Nephron progenitor cell (in vitro differentiated cells): Measurements from ENCODE around the gene CEP112.

Experiments
- DNase-seq: peaks from one replicate; pipeline ENCODE4 v3.0.0; 2021
- H3K27ac Mint-ChIP-seq: 2 replicates; pipeline ENCODE4 v1.8.0; 2021; ENCODE audit warnings: mild to moderate bottlenecking, moderate library complexity, mixed read lengths
- H3K27me3 Mint-ChIP-seq: 2 replicates; pipeline ENCODE4 v1.8.0; 2021; ENCODE audit warnings: mild to moderate bottlenecking, low read depth, mixed read lengths; ENCODE audit not compliant: poor library complexity
- H3K36me3 Mint-ChIP-seq: 2 replicates; pipeline ENCODE4 v1.8.0; 2021; ENCODE audit warnings: low read depth, mixed read lengths
- H3K4me1 Mint-ChIP-seq: 2 replicates; pipeline ENCODE4 v1.8.0; 2021; ENCODE audit warnings: mixed read lengths
- H3K4me3 Mint-ChIP-seq: 2 replicates; pipeline ENCODE4 v1.8.0; 2021; ENCODE audit warnings: mild to moderate bottlenecking, moderate library complexity, mixed read lengths
- H3K9me3 Mint-ChIP-seq: 2 replicates; pipeline ENCODE4 v1.8.0; 2021; ENCODE audit warnings: mild to moderate bottlenecking, moderate library complexity, mixed read lengths
- TF ChIP-seq, protein P1 (sequence below): fragments of 200-600 bp; sonication (generic); IDR thresholded peaks from 2 replicates; pipeline ENCODE4 v1.5.0; 2021; ENCODE audit warnings: antibody characterized with exemption

Gene CEP112

DNA sequence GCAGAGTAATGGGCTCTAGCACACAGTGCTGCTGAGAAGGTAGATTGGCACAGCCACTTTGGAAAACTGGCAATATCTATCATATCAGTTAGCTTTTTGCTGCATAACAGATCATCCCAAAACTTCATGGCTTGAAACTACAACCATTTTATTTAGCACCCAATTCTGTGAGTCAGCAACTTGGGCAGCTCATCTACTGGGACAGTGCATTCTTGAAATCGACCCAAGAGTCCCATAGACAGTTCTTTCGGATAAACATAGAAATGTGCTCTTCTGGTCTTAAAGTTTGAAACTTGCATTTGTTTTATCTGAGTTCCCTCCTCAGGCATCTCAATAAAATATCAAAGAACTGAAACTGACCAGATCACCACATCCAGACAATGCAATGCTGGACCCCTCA is 76.7 kb downstream of the CEP112 start:
- Mint-ChIP-seq H3K27ac (no peak overlapping the region), H3K4me3 (no peak overlapping the region), H3K9me3 (peaks cover 42% of the 10 kb centered on the region), H3K27me3 (no peaks in the 10 kb centered on the region), H3K36me3 (peaks cover 61% of the 10 kb centered on the region), H3K4me1 (no peaks in the 10 kb centered on the region)
- TF ChIP-seq, protein P1, sequence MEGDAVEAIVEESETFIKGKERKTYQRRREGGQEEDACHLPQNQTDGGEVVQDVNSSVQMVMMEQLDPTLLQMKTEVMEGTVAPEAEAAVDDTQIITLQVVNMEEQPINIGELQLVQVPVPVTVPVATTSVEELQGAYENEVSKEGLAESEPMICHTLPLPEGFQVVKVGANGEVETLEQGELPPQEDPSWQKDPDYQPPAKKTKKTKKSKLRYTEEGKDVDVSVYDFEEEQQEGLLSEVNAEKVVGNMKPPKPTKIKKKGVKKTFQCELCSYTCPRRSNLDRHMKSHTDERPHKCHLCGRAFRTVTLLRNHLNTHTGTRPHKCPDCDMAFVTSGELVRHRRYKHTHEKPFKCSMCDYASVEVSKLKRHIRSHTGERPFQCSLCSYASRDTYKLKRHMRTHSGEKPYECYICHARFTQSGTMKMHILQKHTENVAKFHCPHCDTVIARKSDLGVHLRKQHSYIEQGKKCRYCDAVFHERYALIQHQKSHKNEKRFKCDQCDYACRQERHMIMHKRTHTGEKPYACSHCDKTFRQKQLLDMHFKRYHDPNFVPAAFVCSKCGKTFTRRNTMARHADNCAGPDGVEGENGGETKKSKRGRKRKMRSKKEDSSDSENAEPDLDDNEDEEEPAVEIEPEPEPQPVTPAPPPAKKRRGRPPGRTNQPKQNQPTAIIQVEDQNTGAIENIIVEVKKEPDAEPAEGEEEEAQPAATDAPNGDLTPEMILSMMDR, result no peak
- no peak for DNase-seq

DNA sequence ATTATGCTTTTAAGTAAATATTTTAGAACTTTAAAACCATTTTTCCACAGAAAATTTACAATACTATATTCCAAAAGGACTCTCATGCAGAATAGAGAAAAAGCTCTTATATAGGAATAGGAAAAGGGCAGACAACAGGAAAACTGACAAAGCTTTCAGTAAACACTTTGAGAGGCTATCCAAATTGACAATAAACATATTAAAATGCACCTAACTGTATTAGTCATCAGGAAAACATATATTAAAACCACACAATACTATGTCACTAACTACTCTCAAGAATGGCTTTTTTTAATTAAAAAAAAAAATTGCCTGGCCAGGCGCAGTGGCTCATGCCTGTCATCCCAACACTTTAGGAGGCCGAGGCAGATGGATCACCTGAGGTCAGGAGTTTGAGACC is 77.3 kb downstream of the CEP112 start:
- DNase-seq, result no peak
- peaks cover 45% of the 10 kb centered on the region for H3K9me3 Mint-ChIP-seq
- TF ChIP-seq, protein P1, result no peak
- no peak overlapping the region for H3K4me3 Mint-ChIP-seq
- H3K27ac Mint-ChIP-seq, result no peak overlapping the region
- H3K4me1 Mint-ChIP-seq, result no peaks in the 10 kb centered on the region
- H3K36me3 Mint-ChIP-seq, result peaks cover 62% of the 10 kb centered on the region
- no peaks in the 10 kb centered on the region for H3K27me3 Mint-ChIP-seq

DNA sequence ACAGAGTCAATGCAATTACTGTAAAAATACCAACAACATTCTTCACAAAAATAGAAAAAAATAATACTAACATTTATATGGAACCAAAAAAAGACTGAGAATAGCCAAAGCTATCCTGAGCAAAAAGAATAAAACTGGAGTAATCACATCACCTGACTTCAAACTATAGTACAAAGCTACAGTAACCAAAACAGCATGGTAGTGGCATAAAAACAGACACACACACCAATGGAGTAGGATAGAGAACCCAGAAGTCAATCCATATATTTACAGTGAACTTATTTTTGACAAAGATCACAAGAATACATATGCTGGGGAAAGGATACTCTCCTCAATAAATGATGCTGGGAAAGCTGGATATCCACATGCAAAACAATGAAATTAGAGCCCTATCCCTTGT is 84.2 kb downstream of the CEP112 start:
- no peak overlapping the region for H3K27ac Mint-ChIP-seq
- no peaks in the 10 kb centered on the region for H3K4me1 Mint-ChIP-seq
- TF ChIP-seq, protein P1, result no peak
- H3K9me3 Mint-ChIP-seq, result peaks cover 56% of the 10 kb centered on the region
- H3K36me3 Mint-ChIP-seq, result peaks cover 86% of the 10 kb centered on the region
- H3K27me3 Mint-ChIP-seq, result no peaks in the 10 kb centered on the region
- H3K4me3 Mint-ChIP-seq, result no peak overlapping the region
- DNase-seq, result no peak

DNA sequence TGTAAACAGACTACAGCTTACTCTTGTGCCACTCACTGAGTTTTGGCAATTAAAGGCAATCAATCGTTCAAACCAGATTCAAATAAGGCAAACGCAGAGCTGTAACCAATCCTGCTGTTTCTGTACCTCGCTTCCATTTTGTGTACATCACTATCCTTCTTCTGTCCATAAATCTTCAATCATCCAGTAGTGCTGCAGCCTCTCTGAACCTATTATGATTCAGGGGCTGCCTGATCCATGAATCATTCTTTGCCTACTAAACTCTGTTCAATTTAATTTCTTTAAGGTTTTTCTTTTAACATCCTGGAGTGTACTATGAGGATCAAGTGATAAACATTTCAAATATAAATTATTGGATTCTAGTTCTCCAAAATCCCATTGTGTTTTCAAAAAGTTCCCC is 93.9 kb downstream of the CEP112 start:
- H3K4me3 Mint-ChIP-seq, result no peak overlapping the region
- no peak for DNase-seq
- H3K36me3 Mint-ChIP-seq, result peaks cover 68% of the 10 kb centered on the region
- TF ChIP-seq, protein P1, result no peak
- peaks cover 37% of the 10 kb centered on the region for H3K9me3 Mint-ChIP-seq
- no peaks in the 10 kb centered on the region for H3K27me3 Mint-ChIP-seq
- no peak overlapping the region for H3K27ac Mint-ChIP-seq
- no peaks in the 10 kb centered on the region for H3K4me1 Mint-ChIP-seq

DNA sequence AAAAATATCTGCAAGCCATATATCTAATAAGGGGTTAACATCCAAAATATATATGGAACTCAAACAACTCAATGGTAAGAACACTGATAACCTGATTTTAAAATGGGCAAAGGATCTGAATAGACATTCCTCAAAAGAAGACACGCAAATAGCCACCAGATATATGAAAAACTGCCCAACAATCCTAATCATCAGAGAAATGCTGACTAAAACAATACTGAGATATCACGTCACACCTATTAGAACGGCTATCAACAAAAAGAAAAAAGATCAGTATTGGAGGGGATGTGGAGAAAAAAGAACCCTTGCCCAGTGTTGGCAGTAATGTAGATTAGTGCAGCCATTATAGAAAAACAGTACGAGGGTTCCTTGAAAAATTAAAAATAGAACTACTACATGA is 97.2 kb downstream of the CEP112 start:
- no peak overlapping the region for H3K4me3 Mint-ChIP-seq
- DNase-seq, result no peak
- H3K27ac Mint-ChIP-seq, result no peak overlapping the region
- peaks cover 47% of the 10 kb centered on the region for H3K9me3 Mint-ChIP-seq
- H3K4me1 Mint-ChIP-seq, result no peaks in the 10 kb centered on the region
- H3K27me3 Mint-ChIP-seq, result no peaks in the 10 kb centered on the region
- TF ChIP-seq, protein P1, result no peak
- peaks cover 79% of the 10 kb centered on the region for H3K36me3 Mint-ChIP-seq

DNA sequence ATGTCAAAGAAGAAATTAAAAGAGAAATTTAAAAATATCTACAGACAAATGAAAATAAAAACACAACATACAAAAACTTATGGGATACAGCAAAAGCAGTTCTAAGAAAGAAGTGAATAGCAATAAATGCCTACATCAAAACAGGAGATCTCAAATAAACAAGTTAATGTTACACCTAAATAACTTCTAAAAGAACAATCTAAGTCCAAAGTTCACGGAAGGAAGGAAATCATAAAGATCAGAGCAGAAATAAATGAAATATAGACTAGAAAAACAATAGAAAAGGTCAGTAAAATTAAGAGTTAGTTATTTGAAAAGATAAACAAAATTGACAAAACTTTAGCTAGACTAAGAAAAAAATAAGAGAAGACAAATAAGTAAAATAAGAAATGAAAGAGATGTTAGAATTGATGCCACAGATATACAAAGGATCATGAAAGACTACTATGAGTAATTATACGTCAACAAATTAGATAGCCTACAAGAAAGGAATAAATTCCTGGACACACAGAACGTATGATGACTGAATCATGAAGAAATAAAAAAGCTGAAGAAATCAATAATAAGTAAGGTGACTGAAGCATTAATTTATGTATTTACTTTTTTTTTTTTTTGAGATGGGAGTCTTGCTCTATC is 100.4 kb downstream of the CEP112 start:
- TF ChIP-seq, protein P1, result no peak
- peaks cover 47% of the 10 kb centered on the region for H3K9me3 Mint-ChIP-seq
- peaks cover 77% of the 10 kb centered on the region for H3K36me3 Mint-ChIP-seq
- H3K27ac Mint-ChIP-seq, result no peak overlapping the region
- no peak for DNase-seq
- H3K4me3 Mint-ChIP-seq, result no peak overlapping the region
- H3K4me1 Mint-ChIP-seq, result peaks cover 5% of the 10 kb centered on the region
- H3K27me3 Mint-ChIP-seq, result peaks cover 4% of the 10 kb centered on the region
